ENCODE results near the gene SPATC1L.

Gene SPATC1L

GRCh38 chr21:46117586-46118315 is 66.5 kb downstream of the SPATC1L start:
- no peak for DNase-seq

GRCh38 chr21:46116776-46117585 is 67.3 kb downstream of the SPATC1L start:
- DNase-seq: no peak

- no peak for DNase-seq
Observed at GRCh38 chr21:46116189-46116775, 68.0 kb downstream of the SPATC1L start.

GRCh38 chr21:46115441-46116188 is 68.6 kb downstream of the SPATC1L start:
- no peak for DNase-seq

GRCh38 chr21:46114963-46115362 is 69.3 kb downstream of the SPATC1L start:
- DNase-seq: no peak

GRCh38 chr21:46113497-46114176 is 70.6 kb downstream of the SPATC1L start:
- no peak for DNase-seq

GRCh38 chr21:46112725-46113215 is 71.5 kb downstream of the SPATC1L start:
- no peak for DNase-seq

- no peak for DNase-seq
Observed at GRCh38 chr21:46111857-46112724, 72.2 kb downstream of the SPATC1L start.

GRCh38 chr21:46111193-46111571 is 73.1 kb downstream of the SPATC1L start:
- no peak for DNase-seq
